Thyroid gland (tissue), 4 donors: ENCODE data around the gene PCBP1. TPM values are rescaled to one million over a fixed set of nuclear protein-coding genes. Genes with fewer than 3 reads are reported as not detected.
A peak's percentile ranks its signal among the peaks of the same experiment; 100 is the strongest.
"Not testable (repeated sequence)": the region's sequence is repeated elsewhere in the genome, so short reads cannot be mapped to it uniquely, and the experiment has no call there.

Source experiments
- DNase-seq, 2 donors: peaks; one replicate each; pipeline ENCODE4 v3.0.0-alpha.2; 2019
- H3K27ac ChIP-seq, 3 donors: fragments of 200-600 bp; sonication (generic); 1 replicate in 2 of 3; 2 replicates in 1 of 3; pipeline ENCODE4 v1.5.1; 2016 to 2019; ENCODE audit warnings: mild to moderate bottlenecking in 1 of 3, moderate library complexity in 1 of 3
- H3K27me3 ChIP-seq: fragments of 200-600 bp; sonication (generic); one replicate; pipeline ENCODE4 v1.5.1; 2019
- H3K36me3 ChIP-seq, 2 donors: fragments of 200-600 bp; sonication (generic); one replicate each; pipeline ENCODE4 v1.5.1; 2016 to 2019
- H3K4me1 ChIP-seq, 2 donors: fragments of 200-600 bp; sonication (generic); one replicate each; pipeline ENCODE4 v1.5.1; 2017 to 2019
- H3K4me3 ChIP-seq, 3 donors: fragments of 200-600 bp; sonication (generic); replicated peaks in 1 of 3; 1 replicate in 2 of 3; 2 replicates in 1 of 3; pipeline ENCODE4 v1.5.1; 2016; ENCODE audit warnings: mild to moderate bottlenecking in 1 of 3
- H3K9me3 ChIP-seq: fragments of 200-600 bp; sonication (generic); one replicate; pipeline ENCODE4 v1.5.1; 2017
- POLR2A ChIP-seq, 2 donors: fragments of 450-650 bp; IDR thresholded peaks; one replicate each; pipeline ENCODE4 v1.6.1; 2017; ENCODE audit warnings: antibody characterized with exemption in 2 of 2, mild to moderate bottlenecking in 2 of 2, moderate library complexity in 1 of 2
- WGBS, 2 donors: methylation state at CpG; one replicate each; pipeline ENCODE4 v1.1.5; 2017; 5-methylcytosine and 5-hydroxymethylcytosine counted together
- intact Hi-C: fragments of 100-400 bp; cut with DNase I; formaldehyde crosslinking; loops from one replicate; pipeline ENCODE4 v1.15.1; 2023
- total RNA-seq, 4 donors: library from RNA; depleted of rRNA; stranded (reverse); fragments of >200 nt; gene quantifications; one replicate each; pipeline ENCODE4 v1.2.3, GENCODE V29; 2016
- TF ChIP-seq, protein P1 (sequence below), 6 experiments: fragments of 200-600 bp in 3 of 6; fragments of 450-650 bp in 3 of 6; sonication (generic) in 3 of 6; IDR thresholded peaks; one replicate each; pipeline ENCODE4 v1.5.1; 2016 to 2019; ENCODE audit warnings: antibody characterized with exemption in 6 of 6, mild to moderate bottlenecking in 2 of 6, inconsistent platforms in 1 of 6, moderate library complexity in 1 of 6

The PCBP1 gene
- total RNA-seq, 4 donors from 2014 or later = 165 to 215 (median 195) TPM

DNA sequence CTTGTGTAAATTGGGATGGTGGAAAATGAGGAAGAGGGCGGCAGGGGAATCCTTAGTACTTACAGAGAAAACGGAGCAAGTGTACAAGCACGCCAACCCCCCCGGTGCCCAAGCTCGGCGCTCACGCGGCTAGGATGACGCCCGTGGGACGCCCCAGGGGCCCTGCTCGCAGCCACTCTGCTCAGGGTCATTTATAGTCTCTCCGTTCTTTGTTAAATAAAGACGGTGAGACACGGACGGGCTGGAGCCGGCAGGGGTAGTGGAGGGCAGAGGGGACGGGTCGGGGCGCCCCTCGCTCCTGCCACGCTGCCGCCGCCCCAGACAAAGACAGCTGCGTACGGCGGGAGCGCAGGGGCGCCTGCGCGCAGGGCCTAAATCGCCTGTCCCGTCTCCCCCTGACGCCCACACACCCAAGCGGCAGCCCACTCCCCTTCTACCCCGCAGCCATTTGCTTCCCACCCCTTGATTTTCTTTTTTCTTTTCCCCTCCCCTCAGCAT, 37.8 kb downstream of the PCBP1 start:
- DNase-seq = peak; percentile 57 to 59
- TF ChIP-seq POLR2A (IDR thresholded peaks at IDR 0.05) = peak in 1 of 2 donors; percentile 14
- TF ChIP-seq, protein P1, sequence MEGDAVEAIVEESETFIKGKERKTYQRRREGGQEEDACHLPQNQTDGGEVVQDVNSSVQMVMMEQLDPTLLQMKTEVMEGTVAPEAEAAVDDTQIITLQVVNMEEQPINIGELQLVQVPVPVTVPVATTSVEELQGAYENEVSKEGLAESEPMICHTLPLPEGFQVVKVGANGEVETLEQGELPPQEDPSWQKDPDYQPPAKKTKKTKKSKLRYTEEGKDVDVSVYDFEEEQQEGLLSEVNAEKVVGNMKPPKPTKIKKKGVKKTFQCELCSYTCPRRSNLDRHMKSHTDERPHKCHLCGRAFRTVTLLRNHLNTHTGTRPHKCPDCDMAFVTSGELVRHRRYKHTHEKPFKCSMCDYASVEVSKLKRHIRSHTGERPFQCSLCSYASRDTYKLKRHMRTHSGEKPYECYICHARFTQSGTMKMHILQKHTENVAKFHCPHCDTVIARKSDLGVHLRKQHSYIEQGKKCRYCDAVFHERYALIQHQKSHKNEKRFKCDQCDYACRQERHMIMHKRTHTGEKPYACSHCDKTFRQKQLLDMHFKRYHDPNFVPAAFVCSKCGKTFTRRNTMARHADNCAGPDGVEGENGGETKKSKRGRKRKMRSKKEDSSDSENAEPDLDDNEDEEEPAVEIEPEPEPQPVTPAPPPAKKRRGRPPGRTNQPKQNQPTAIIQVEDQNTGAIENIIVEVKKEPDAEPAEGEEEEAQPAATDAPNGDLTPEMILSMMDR (IDR thresholded peaks at IDR 0.05) = no peak
- Histone ChIP-seq H3K4me3 (peak overlapping the region; percentile 31 to 43 (median 43)), H3K36me3 (no peaks in the 10 kb centered on the region), H3K4me1 (peaks cover 38 to 58% of the 10 kb centered on the region in 2 donors), H3K27me3 (no peaks in the 10 kb centered on the region), H3K27ac (peak overlapping the region; percentile 89 to 100 (median 97)), H3K9me3 (no peaks in the 10 kb centered on the region)
- 1 to 3% methylated on average over 32 to 36 of the region's 36 CpGs for WGBS, 2 donors
- intact Hi-C loops = loop anchor here (5.0 kb wide), 1 partner anchor 38 kb away; the partner anchor contains the start of gene PCBP1

DNA sequence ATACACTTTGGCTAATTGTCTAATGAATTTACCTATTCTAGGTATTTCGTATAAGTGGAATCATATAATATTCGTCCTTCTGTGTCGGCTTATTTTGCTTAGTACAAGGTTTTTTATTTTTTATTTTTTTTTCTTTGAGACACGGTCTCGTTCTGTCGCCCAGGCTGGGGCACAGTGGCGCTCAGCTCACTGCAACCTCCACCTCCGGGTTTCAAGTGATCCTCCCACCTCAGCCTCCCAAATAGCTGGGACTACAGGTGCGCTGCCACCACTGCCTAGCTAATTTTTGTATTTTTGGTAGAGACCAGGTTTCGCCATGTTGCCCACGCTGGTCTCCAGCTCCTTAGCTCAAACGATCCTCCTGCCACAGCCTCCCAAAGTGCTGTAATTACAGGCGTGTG, 38.2 kb downstream of the PCBP1 start:
- intact Hi-C loops = no loop called here
- Histone ChIP-seq H3K9me3 (no peaks in the 10 kb centered on the region), H3K4me3 (peak overlapping the region in 2 of 3 donors; percentile 43), H3K4me1 (peaks cover 41 to 62% of the 10 kb centered on the region in 2 donors), H3K36me3 (no peaks in the 10 kb centered on the region), H3K27ac (peak overlapping the region; percentile 89 to 100 (median 97)), H3K27me3 (no peaks in the 10 kb centered on the region)
- no peak for DNase-seq
- TF ChIP-seq, protein P1 (IDR thresholded peaks at IDR 0.05) = no peak
- TF ChIP-seq POLR2A (IDR thresholded peaks at IDR 0.05) = no peak
- WGBS, 2 donors = 71 to 76% methylated on average over 13 of the region's 13 CpGs

DNA sequence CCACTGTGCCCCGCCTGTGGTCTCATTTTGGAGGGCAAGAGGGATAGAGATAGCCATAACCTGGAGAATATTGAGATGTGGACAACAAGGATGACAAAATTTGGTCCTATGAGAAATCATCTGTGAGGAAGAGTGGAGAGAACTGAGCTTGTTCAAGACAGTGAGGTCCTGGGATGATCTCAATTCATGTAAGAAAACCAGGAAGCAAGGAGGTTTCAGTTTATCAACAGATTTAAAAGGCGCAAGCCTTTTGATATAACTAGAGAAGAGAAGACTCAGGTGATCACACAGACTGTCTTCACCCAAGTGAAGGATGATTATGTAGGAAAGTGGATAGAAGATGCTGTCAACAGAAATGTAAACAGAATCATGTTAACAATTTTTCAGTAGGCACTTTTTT, 39.1 kb downstream of the PCBP1 start:
- DNase-seq = no peak
- no peaks in the 10 kb centered on the region for H3K36me3 ChIP-seq
- peaks cover 46 to 68% of the 10 kb centered on the region in 2 donors for H3K4me1 ChIP-seq
- TF ChIP-seq, protein P1 (IDR thresholded peaks at IDR 0.05) = no peak
- TF ChIP-seq POLR2A (IDR thresholded peaks at IDR 0.05) = no peak
- H3K4me3 ChIP-seq = no peak overlapping the region
- intact Hi-C loops = no loop called here
- H3K27me3 ChIP-seq = no peaks in the 10 kb centered on the region
- H3K9me3 ChIP-seq = no peaks in the 10 kb centered on the region
- H3K27ac ChIP-seq = peak overlapping the region; percentile 21 to 62 (median 60)
- 78 to 81% methylated on average over 2 of the region's 2 CpGs for WGBS, 2 donors

DNA sequence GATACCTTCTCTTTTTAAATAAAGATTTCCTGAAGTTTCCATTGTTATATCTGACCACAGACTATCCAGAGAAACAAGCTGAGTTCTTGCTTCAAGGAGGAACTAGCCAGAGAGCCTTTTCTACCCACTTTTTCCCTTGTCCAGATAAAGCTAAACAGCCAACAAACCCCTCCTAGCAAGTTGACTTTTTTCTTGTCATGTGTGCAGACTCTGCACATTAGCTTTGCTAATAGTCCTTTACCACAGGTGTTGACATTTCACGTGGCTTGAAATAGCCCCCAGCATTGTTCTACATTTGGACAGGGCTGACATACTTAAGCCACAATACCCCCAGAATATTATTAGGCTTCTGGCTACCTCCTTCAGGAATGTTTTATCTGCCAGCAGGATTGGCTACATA, 40.7 kb downstream of the PCBP1 start:
- intact Hi-C loops = no loop called here
- H3K27ac ChIP-seq = peak overlapping the region; percentile 56 to 62 (median 60)

DNA sequence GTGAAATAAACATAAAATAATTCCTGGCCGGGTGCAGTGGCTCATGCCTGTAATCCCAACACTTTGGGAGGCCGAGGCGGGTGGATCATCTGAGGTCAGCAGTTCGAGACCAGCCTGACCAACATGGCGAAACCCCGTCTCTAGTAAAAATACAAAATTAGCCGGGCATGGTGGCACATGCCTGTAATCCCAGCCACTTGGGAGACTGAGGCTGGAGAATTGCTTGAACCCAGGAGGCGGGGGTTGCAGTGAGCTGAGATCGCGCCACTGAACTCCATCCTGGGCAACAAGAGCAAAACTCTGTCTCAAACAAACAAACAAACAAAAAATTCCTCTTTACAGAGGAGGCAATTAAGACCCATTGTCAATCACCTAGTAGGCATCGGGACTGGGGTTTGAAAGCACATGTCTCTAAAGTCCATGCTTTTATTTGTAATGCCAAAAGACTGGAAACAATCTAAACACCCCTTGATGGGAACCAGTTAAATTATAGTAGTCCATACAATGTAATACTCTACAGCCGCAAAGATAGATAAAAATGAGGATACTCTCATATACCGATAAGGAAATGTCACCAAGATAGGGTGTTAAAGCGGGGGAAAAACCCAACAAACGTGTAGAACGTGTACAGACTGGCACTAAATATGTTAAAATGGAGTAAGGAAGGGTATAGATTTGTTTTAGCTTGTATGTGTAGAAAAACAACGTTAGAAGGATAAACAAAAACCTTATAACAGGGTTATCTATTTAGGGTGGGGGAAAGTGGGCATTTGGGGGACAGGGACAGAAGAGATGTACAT, 44.3 kb downstream of the PCBP1 start:
- H3K36me3 ChIP-seq, H3K27me3 ChIP-seq, intact Hi-C loops, H3K9me3 ChIP-seq, DNase-seq: not testable (repeated sequence)
- Histone ChIP-seq H3K27ac (peak overlapping the region; percentile 92 to 97 (median 96)), H3K4me3 (peak overlapping the region in 1 of 3 donors; percentile 20), H3K4me1 (peaks cover 45 to 72% of the 10 kb centered on the region in 2 donors)
- 81 to 82% methylated on average over 17 of the region's 17 CpGs for WGBS, 2 donors

More for the DNA sequence above, 40.7 kb downstream of the PCBP1 start:
- H3K4me1 ChIP-seq = peaks cover 56 to 76% of the 10 kb centered on the region in 2 donors
- H3K4me3 ChIP-seq = no peak overlapping the region
- no peaks in the 10 kb centered on the region for H3K36me3 ChIP-seq
- no peak for DNase-seq
- H3K27me3 ChIP-seq = no peaks in the 10 kb centered on the region
- no peaks in the 10 kb centered on the region for H3K9me3 ChIP-seq
- 29 to 39% methylated on average over 1 of the region's 1 CpG for WGBS, 2 donors
- TF ChIP-seq POLR2A (IDR thresholded peaks at IDR 0.05) = no peak
- TF ChIP-seq, protein P1 (IDR thresholded peaks at IDR 0.05) = no peak
